CD4-positive, alpha-beta T cell treated with Interleukin-6 at 100 ng/mL for 8 hours (primary cell): ENCODE results near the gene PRKCB.

Source experiments
- DNase-seq: peaks from one replicate; pipeline ENCODE4 v3.0.0-alpha.2; 2020; ENCODE audit warnings: mixed read lengths, low spot score

PRKCB gene

GRCh38 chr16:23866621-23867020, 30.8 kb downstream of the PRKCB start:
- DNase-seq = no peak

DNA sequence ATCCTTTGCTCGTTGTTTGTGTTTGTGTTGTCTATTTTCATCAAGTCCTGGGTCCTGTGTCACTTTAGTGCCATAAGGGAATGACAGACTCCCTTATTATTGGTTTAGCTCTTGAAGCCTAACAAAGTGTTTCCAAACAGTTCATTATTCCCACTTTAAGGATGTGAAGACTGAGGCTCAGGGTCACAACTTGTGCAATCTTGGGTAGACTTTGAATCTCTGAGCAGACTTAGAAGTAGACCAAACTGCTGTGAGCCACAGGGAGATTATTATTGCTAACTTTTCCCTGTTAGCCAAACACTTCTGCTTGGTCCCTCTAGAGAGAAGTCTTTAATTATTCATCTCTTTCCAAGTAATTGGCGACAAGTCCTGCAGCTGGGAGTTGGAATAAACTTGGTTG, 31.8 kb downstream of the PRKCB start:
- DNase-seq = no peak

DNA sequence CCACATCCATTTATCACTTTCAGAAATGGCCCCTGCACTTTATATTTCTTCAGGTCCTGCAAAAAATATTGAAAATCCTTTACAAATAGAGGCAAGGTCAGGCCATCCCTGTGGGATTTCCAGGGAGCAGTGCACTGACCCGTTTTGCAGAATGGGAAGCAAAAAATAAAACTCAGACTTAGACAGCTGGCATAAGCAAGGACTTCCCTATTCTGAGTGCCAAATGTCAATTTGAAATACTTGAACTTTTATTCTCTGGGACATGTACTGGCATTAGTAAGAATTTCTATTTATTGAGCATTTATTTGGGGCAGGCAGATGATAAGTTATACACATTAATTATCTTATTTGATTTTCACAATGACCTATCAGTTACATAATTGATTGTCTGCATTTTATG, 32.4 kb downstream of the PRKCB start:
- DNase-seq = no peak

DNA sequence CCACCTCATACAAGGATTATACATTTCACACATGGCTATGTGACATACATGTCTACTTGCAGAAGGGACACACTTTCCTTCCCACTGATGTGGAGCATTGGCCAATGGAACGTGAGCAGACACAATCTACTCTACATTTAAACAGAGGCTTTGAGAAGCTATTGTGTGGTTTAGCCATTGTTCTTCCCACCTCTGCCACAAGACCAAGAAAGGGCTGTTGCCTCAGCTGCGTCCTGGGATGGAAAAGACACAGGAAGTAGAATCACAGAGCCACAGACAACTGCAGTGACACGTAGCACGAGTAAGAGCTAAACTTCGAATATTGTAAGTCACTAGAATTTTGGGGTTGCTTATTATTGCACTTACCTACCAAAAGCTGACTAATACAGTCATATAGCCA, 33.3 kb downstream of the PRKCB start:
- peak; percentile 19 for DNase-seq

DNA sequence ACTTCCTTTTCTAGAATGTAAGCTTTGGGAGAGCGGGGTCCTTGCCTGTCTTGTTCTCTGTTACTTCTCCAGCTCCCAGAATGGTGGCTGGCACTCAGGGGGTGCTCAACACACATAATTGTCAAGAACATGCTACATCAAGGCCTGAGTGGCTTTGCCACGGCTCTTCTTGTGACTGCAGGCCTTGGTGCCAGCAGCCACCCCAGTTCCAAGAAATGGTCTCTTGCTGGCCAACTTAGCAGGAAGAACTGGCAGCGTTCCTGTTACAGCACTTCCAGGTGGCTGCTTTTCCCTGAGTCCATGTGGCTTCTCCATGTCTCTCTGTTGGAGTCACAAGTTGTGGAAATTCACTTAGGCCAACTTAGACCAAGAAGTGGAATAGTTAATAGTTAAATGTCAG, 36.1 kb downstream of the PRKCB start:
- no peak for DNase-seq

DNA sequence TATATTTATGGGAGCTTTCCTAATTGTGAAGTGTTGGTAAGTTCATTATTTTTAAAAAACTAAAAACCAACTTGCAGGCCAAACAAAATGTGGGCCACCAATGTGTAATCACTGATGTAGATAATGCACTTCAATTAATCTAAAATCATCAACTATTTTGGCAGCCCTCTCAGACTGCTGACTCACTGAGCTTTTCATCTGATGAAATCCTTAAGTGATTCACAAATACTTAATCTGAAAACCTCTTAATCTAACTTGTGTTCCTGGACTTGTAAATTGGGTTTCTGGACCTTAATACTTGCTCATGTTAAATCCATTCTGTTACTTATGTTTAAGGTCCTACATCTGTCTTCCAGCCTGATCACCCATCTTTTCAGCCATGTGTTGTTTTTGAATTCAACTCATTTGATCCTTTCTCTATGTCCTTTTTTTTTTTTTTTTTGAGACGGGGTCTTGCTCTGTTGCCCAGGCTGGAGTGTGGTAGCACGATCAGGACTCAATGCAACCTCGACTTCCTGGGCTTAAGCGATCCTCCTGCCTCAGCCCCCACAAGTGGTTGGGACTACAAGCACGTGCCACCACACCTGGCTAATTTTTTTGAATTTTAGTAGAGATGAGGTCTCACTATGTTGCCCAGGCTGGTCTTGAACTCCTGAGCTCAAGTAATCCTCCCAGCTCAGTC, 39.0 kb downstream of the PRKCB start:
- no peak for DNase-seq

DNA sequence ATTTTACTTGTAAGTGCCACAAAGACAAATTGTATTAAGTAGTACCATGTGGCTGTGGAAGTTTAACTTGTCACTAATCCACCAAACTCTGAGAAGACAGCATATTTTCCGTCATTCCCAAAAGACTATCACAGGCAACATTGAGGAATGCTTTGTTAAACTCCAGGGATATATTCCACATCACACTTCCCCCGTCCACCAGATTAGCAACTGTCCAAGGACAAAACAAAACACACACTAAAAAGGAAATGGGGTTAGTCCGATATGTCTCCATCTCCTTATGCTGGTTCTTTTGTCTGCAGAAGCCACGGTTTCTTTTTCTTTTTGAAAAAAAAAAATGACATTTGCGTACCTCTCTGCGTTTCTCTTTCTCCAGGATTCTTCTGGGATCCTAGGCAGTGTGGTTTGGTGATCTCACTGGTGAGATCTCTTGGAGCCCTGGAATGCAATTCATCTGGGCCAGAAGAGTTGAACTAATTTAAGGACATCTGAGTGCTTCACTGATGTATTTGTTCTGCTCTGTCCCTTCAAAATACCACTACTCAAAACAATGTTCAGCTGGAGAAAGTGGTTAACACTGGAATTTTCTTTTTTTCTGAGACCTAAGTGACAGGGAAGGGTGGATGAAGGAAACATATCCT, 40.6 kb downstream of the PRKCB start:
- no peak for DNase-seq

- DNase-seq = no peak
These were observed 41.6 kb downstream of the PRKCB start for GRCh38 chr16:23877107-23878070.

DNA sequence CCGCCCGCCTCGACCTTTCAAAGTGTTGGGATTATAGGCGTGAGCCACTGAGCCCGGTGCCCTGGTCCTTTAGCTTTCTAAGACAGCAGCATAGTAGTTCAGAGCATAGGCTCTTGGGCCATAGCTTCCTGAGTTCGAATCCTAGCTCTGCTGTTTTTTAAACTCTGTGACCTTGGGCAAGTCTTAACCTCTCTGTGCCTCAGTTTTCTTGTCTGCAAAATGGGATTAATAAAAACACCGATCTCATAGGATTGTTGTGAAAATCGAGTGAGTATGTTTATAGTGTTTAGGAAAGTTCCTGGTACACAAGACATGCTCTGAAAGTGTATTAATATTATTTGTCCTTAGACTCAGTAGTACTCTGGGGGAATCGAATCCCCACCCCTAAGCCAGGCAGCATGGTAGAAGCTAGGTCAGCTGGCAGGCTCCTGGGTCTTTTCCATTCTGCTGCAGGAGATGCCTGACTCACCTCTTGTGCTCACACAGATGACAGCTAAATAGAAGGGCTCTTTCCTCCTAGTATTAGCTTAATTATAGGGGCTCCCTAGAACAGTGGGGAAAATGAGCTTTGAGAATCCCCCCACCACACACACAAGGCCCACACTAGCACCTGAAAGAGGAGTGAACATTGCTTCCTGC, 44.1 kb downstream of the PRKCB start:
- DNase-seq = no peak

DNA sequence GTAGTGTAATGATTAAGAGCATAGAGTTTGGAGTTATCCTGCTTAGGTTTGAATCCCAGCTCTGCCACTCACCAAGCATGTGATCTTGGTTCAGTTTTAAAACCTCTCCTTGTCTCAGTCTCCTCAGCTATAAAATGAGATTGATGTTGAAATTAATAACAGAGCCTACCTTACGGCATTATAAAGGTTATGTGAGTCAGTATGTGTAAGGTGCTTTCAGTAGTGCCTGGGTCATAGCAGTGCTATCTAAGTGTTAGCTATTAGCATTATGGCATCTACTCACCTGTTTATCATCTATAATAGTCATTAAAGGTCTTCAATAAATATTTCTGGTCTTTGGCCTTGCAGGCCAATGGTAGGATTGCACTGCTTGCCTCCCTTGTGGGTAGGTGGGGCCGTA, 53.4 kb downstream of the PRKCB start:
- DNase-seq = no peak

GRCh38 chr16:23893986-23894385, 58.2 kb downstream of the PRKCB start:
- DNase-seq = no peak

DNA sequence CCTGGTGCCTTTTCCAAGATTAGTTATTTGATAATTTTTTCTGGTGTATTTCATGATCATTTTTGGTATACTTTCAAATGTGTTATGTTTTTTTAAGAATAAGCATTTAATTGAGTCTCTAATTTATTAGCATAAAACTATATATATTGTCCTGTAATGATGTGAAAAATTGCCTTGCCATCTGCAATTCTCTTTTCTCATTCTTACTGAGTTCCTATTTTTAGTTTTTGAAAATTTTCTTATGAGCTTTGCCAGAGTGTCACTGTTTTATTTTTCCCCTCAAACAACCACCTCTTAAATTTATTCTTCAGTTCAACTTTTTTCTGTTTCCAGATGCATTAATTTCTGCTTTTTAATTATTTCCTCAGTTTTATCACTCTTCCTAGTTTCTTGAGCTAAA, 59.3 kb downstream of the PRKCB start:
- no peak for DNase-seq

DNA sequence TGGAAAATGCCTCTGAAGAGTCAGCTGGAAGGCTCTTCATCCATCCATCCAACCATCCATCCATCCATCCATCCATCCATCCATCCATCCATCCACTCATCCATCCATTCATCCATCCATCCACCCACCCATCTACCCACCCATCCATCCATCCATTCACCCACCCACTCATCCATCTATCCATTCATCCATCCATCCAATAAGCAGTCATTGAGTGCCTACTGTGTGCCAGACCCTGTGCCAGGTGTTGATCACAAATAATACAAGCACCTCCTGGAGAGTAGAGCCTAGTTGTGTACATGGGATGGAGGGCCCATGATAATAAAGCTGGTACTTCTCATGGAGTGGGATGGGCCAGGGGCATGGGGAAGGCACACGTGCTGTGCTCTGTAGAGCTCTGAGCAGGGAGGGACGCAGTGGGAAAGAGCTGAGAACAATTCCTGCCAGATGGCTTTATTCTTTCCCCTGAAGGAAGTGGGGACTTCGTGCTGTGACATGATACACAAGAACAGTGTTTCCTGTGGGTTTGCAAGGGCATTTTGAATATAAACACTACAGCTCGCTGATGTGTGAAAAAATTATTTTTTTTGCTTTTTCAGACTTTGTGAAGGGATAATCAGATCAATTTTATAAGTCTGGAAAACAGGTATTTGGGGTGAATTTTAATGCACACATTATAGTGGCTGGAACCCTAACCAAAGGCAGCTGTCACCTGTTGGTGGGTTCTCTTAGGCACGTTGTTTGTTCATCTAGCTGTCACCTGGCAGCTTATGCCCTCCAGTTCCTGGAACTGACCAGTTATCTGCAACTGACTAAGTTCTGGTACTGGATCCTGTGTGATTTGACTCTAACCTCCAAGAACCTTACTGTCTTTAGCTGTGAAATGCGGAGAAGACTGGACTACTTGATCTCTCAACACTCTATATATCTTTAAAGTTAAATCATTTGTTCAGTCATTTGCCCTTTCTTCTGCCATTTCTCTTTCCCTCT, 61.3 kb downstream of the PRKCB start:
- DNase-seq = no peak

GRCh38 chr16:23898682-23899430, 63.1 kb downstream of the PRKCB start:
- no peak for DNase-seq

DNA sequence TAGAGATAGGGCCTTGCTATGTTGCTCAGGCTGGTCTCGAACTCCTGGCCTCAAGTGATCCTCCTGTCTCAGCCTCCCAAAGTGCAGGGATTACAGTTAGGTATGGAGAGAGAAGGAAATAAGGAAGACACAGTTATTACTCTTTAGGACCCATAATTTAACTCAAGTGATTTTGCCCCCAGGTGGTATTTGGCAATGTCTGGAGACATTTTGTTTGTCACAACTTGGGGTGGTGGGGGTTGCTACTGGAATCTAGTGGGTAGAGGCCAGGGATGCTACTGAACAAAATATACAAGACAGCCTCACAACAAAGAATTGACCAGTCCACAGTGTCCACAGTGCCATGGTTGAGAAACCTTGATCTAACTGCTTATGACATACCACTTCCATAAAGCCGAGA, 64.1 kb downstream of the PRKCB start:
- DNase-seq = no peak

GRCh38 chr16:23900480-23901177, 64.8 kb downstream of the PRKCB start:
- no peak for DNase-seq

GRCh38 chr16:23901178-23902033, 65.6 kb downstream of the PRKCB start:
- DNase-seq = no peak

DNA sequence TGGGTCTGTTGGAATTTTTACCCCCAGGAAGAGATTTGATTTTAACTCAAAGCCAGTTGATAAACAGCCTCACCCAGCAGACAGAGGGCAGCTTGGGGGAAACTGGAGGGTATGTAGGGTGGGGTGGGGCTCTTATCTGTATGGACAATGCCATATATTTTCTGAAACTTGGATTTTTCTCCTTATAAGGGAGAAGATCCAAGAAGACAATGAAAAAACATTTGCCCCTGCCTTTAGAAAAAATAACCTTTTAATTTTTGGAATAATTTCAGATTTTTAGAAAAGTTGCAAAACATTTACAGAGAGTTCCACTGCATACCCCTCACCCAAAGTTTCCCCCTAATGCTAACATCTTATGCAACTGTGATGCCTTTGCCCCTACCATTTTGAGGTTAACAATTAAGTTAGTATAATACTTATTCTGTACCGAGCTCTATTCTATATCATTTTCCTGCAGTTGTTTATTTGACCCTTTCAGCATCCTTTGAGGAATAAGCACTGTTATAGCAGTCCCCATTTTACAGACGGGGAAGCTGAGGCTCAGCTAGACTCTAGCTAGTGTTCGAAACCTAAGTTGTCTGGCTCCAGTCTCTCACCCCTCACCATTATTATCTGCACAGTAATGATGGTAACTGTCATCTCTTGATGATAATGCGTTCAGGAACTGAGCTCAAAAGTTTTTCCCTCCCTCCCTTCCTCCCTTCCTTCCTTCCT, 66.4 kb downstream of the PRKCB start:
- DNase-seq = no peak
